A549 (cell line): ENCODE data around the gene SACM1L. TPM values are rescaled to one million over a fixed set of nuclear protein-coding genes. Genes with fewer than 3 reads are reported as not detected.

ENCODE experiments used
- ATAC-seq, 2 experiments: fragments of 200-7000 bp in 1 of 2; fragments of >200 bp in 1 of 2; cut with Nextera tagmentation in 1 of 2; cut with Tn5 transposase in 1 of 2; 3 replicates each; pipeline versions ENCODE4 v1.8.0 to v1.9.1; 2018 to 2020; ENCODE audit warnings: mild to moderate bottlenecking in 1 of 2, moderate library complexity in 1 of 2
- CTCF ChIA-PET: fragments of 300-600 bp; sonication (Branson Sonifier 250); formaldehyde crosslinking; extraction: SDS; loops from one replicate; lab custom pipeline; 2021; ENCODE audit warnings: antibody characterized with exemption, inconsistent platforms; lab: Yijun Ruan, JAX
- POLR2A ChIA-PET: fragments of 350-600 bp; formaldehyde crosslinking; extraction: SDS; loops from one replicate; lab custom pipeline; 2021; ENCODE audit warnings: antibody characterized with exemption, inconsistent platforms; lab: Yijun Ruan, JAX
- DNase-seq, 2 experiments: peaks; one replicate each; pipeline versions ENCODE4 v3.0.0 to v3.0.0-alpha.2; 2011 to 2016; ENCODE audit warnings: low read depth in 1 of 2, low spot score in 1 of 2
- FAIRE-seq: peaks from 2 replicates; lab custom pipeline; 2011; peaks lifted over from hg19 to GRCh38; lab: Jason Lieb, UNC
- H3K27ac ChIP-seq, 2 experiments: fragments of >200 bp; sonication (Bioruptor Twin); formaldehyde crosslinking; 3 replicates each; pipeline ENCODE4 v1.5.1; 2016 to 2017
- H3K4me1 ChIP-seq: fragments of >200 bp; sonication (Bioruptor Twin); formaldehyde crosslinking; 3 replicates; pipeline ENCODE4 v1.6.1; 2016
- H3K4me2 ChIP-seq: fragments of >200 bp; sonication (Bioruptor Twin); formaldehyde crosslinking; 3 replicates; pipeline ENCODE4 v1.6.1; 2016
- H3K4me3 ChIP-seq: fragments of >200 bp; sonication (Bioruptor Twin); formaldehyde crosslinking; 3 replicates; pipeline ENCODE4 v1.5.1; 2016
- H3K9me3 ChIP-seq: fragments of >200 bp; sonication (Bioruptor Twin); formaldehyde crosslinking; 3 replicates; pipeline ENCODE4 v1.6.1; 2016
- BHLHE40 ChIP-seq: IDR thresholded peaks from 2 replicates; pipeline ENCODE4 v1.6.1; 2012; ENCODE audit warnings: low read depth, low read length, inconsistent platforms
- CBX2 ChIP-seq: fragments of 200-600 bp; sonication (generic); IDR thresholded peaks from 2 replicates; pipeline ENCODE4 v1.6.1; 2016; ENCODE audit warnings: low read depth, mild to moderate bottlenecking, borderline replicate concordance
- CEBPB ChIP-seq, 2 experiments: fragments of >200 bp in 1 of 2; sonication (Bioruptor Twin) in 1 of 2; formaldehyde crosslinking in 1 of 2; IDR thresholded peaks; 2 replicates each; pipeline ENCODE4 v1.6.1; 2012 to 2016
- CHD4 ChIP-seq: fragments of 200-600 bp; sonication (generic); IDR thresholded peaks from 2 replicates; pipeline ENCODE4 v1.6.1; 2016; ENCODE audit warnings: antibody characterized with exemption, mild to moderate bottlenecking, borderline replicate concordance
- CTCF ChIP-seq: fragments of >200 bp; sonication (Bioruptor Twin); formaldehyde crosslinking; IDR thresholded peaks from 3 replicates; pipeline ENCODE4 v1.5.1; 2016
- ESRRA ChIP-seq: fragments of 150-350 bp; IDR thresholded peaks from 2 replicates; pipeline ENCODE4 v1.6.1; 2014; ENCODE audit warnings: mild to moderate bottlenecking, low read length, borderline replicate concordance
- FOSB ChIP-seq: fragments of 250-450 bp; sonication (Bioruptor Pico); IDR thresholded peaks from 2 replicates; pipeline ENCODE4 v1.5.0; 2020; ENCODE audit warnings: mild to moderate bottlenecking, moderate library complexity
- FOXS1 ChIP-seq: fragments of 250-450 bp; sonication (Bioruptor Pico); IDR thresholded peaks from 2 replicates; pipeline ENCODE4 v1.5.0; 2020; ENCODE audit warnings: mild to moderate bottlenecking, moderate library complexity
- HDAC2 ChIP-seq: fragments of 200-600 bp; sonication (generic); IDR thresholded peaks from 2 replicates; pipeline ENCODE4 v1.6.1; 2016
- HEYL ChIP-seq: fragments of 250-450 bp; sonication (Bioruptor Pico); IDR thresholded peaks from 2 replicates; pipeline ENCODE4 v1.8.0; 2021; ENCODE audit warnings: mild to moderate bottlenecking, moderate library complexity
- MAFK ChIP-seq: fragments of 450-650 bp; IDR thresholded peaks from 2 replicates; pipeline ENCODE4 v1.6.1; 2014; ENCODE audit not compliant: partially characterized antibody
- NR3C1 ChIP-seq: fragments of >200 bp; sonication (Bioruptor Twin); formaldehyde crosslinking; IDR thresholded peaks from 3 replicates; pipeline ENCODE4 v1.6.1; 2017
- PHF8 ChIP-seq: fragments of 200-600 bp; sonication (generic); IDR thresholded peaks from 2 replicates; pipeline ENCODE4 v1.6.1; 2016; ENCODE audit warnings: low read depth, mild to moderate bottlenecking, antibody characterized with exemption, moderate library complexity, borderline replicate concordance
- POLR2A ChIP-seq: IDR thresholded peaks from 2 replicates; pipeline ENCODE4 v1.6.1; 2012; ENCODE audit warnings: mild to moderate bottlenecking, low read length
- POLR2AphosphoS2 ChIP-seq: conservative IDR thresholded peaks from 2 replicates; pipeline ENCODE4 v1.6.1; 2012; ENCODE audit warnings: low read length, improper control_type of control experiment, inconsistent platforms
- RFX5 ChIP-seq: fragments of 450-650 bp; IDR thresholded peaks from 2 replicates; pipeline ENCODE4 v1.7.1; 2014; ENCODE audit warnings: antibody characterized with exemption, mild to moderate bottlenecking, moderate library complexity
- SMC3 ChIP-seq: fragments of >200 bp; sonication (Bioruptor Twin); formaldehyde crosslinking; IDR thresholded peaks from 3 replicates; pipeline ENCODE4 v1.6.1; 2018; ENCODE audit warnings: inconsistent platforms
- TFCP2L1 ChIP-seq: fragments of 250-450 bp; sonication (Bioruptor Pico); IDR thresholded peaks from 2 replicates; pipeline ENCODE4 v1.5.0; 2021; ENCODE audit warnings: mild to moderate bottlenecking
- ZC3H11A ChIP-seq: fragments of 450-650 bp; IDR thresholded peaks from 2 replicates; pipeline ENCODE4 v1.6.1; 2014; ENCODE audit warnings: antibody characterized with exemption, mild to moderate bottlenecking
- ZFP36 ChIP-seq: fragments of 450-650 bp; IDR thresholded peaks from 2 replicates; pipeline ENCODE4 v1.6.1; 2014; ENCODE audit warnings: borderline replicate concordance; ENCODE audit not compliant: partially characterized antibody
- ZSCAN20 ChIP-seq: fragments of 250-450 bp; sonication (Bioruptor Pico); IDR thresholded peaks from 2 replicates; pipeline ENCODE4 v1.8.0; 2022; ENCODE audit warnings: mild to moderate bottlenecking, moderate library complexity
- WGBS: methylation state at CpG from one replicate; pipeline ENCODE4 v1.1.6; 2017; ENCODE audit errors: missing lambda C conversion rate; 5-methylcytosine and 5-hydroxymethylcytosine counted together
- polyA plus RNA-seq, 4 experiments: library from polyadenylated mRNA; depleted of rRNA in 3 of 4; stranded (reverse); fragments of >200 nt; fragmentation: RNase III in 1 of 4; extraction: RNeasy Plus Mini Kit Qiagen cat#74134 plus additional on column Dnase treatment in 1 of 4; gene quantifications; 2 replicates in 3 of 4; 3 replicates in 1 of 4; pipeline ENCODE4 v1.2.3, GENCODE V29; 2011 to 2017
- TF ChIP-seq, protein P1 (sequence below): IDR thresholded peaks from 2 replicates; pipeline ENCODE4 v1.6.1; 2012
- TF ChIP-seq, protein P2 (sequence below): fragments of 150-350 bp; IDR thresholded peaks from 2 replicates; pipeline ENCODE4 v1.6.1; 2014; ENCODE audit warnings: low read depth, mild to moderate bottlenecking, low read length
- TF ChIP-seq, protein P3 (sequence below): fragments of 200-600 bp; sonication (generic); IDR thresholded peaks from 2 replicates; pipeline ENCODE4 v1.6.1; 2016; ENCODE audit warnings: antibody characterized with exemption, mild to moderate bottlenecking, moderate library complexity

Gene SACM1L
- polyA plus RNA-seq, 2 of the 4 experiments (the other 2 are of a cell fraction): 21.1 to 27.8 TPM

DNA sequence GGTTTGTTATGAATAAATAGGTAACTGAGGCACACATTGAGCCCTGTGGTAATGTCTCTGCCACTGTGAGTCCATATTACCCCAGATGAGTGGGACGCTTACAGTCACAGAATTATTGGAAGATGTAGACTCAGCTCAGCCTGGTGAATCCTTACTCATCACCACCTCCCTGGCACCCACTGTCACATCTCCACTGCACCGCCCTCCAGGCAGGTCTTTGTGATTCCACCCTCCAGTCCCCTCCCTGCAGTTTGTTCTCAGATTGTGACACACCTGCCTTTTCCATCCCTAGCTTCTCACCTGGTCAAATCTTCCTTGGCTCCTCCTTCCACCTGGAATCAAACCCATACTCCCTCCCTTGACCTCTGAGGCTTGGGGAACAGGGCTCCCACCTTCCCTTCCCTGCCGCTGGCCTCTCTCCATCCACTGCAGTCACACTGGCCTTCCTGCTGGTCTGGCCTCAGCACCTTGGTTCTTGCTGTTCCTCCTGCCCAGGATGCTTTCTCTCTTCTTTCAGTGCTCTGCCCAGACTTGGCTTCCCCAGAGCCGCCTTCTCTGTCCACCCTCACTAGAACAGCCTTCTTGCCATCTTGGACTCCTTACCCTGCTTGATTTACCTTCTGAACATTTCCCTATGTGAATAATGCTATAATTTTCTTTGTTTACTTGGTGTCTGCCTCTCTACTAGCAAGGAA is 97.8 kb downstream of the SACM1L start:
- FAIRE-seq: no peak
- CTCF ChIA-PET: no interaction called here

GRCh38 chr3:45787551-45787950 is 98.4 kb downstream of the SACM1L start:
- Histone ChIP-seq H3K27ac (no peak overlapping the region), H3K4me3 (no peak overlapping the region), H3K4me1 (no peaks in the 10 kb centered on the region), H3K9me3 (0 out of 3 replicates have a peak, but pooled peaks cover 2% of the 10 kb centered on the region), H3K4me2 (no peak overlapping the region)
- 71% methylated on average over 2 of the region's 2 CpGs for WGBS
- FAIRE-seq (no peak), ATAC-seq (no peak), DNase-seq (no peak)
- TF ChIP-seq CEBPB (IDR thresholded peaks at IDR 0.05) (no peak), NR3C1 (no peak), RFX5 (no peak), SMC3 (no peak), BHLHE40 (no peak), POLR2AphosphoS2 (no peak), CTCF (no peak), HEYL (CRISPR knock-in tag) (no peak), CBX2 (no peak), FOXS1 (CRISPR knock-in tag) (no peak), CHD4 (no peak), MAFK (no peak), ZSCAN20 (CRISPR knock-in tag) (no peak), TFCP2L1 (no peak), PHF8 (no peak), ESRRA (no peak), ZFP36 (no peak)
- POLR2A ChIA-PET: no interaction called here
- CTCF ChIA-PET: no interaction called here

More for the DNA sequence above, 97.8 kb downstream of the SACM1L start:
- H3K4me3 ChIP-seq: no peak overlapping the region
- no peak for ATAC-seq
- POLR2A ChIA-PET: no interaction called here
- TF ChIP-seq CBX2 (no peak), ZC3H11A (no peak)
- H3K27ac ChIP-seq: no peak overlapping the region
- WGBS: 9% methylated on average over 4 of the region's 4 CpGs
- H3K4me2 ChIP-seq: no peak overlapping the region
- H3K9me3 ChIP-seq: 0 out of 3 replicates have a peak, but pooled peaks cover 2% of the 10 kb centered on the region
- DNase-seq: no peak
- H3K4me1 ChIP-seq: no peaks in the 10 kb centered on the region

- ChIA-PET POLR2A (no interaction called here), CTCF (interaction anchor here (1.2 kb wide), 1 partner anchor 277 kb away, joined by 4 read pairs; no protein-coding TSS in a partner anchor)
- H3K4me1 ChIP-seq: no peaks in the 10 kb centered on the region
- FAIRE-seq (no peak), DNase-seq (no peak), ATAC-seq (no peak)
- no peak overlapping the region for H3K27ac ChIP-seq
- H3K9me3 ChIP-seq: 0 out of 3 replicates have a peak, but pooled peaks cover 2% of the 10 kb centered on the region
- no peak overlapping the region for H3K4me2 ChIP-seq
- 42% methylated on average over 4 of the region's 4 CpGs for WGBS
- H3K4me3 ChIP-seq: no peak overlapping the region
- TF ChIP-seq HDAC2: no peak
- TF ChIP-seq, protein P1, sequence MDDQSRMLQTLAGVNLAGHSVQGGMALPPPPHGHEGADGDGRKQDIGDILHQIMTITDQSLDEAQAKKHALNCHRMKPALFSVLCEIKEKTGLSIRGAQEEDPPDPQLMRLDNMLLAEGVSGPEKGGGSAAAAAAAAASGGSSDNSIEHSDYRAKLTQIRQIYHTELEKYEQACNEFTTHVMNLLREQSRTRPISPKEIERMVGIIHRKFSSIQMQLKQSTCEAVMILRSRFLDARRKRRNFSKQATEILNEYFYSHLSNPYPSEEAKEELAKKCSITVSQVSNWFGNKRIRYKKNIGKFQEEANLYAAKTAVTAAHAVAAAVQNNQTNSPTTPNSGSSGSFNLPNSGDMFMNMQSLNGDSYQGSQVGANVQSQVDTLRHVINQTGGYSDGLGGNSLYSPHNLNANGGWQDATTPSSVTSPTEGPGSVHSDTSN: no peak
- no peak for TF ChIP-seq CTCF
- TF ChIP-seq RFX5: no peak
- TF ChIP-seq, protein P2, sequence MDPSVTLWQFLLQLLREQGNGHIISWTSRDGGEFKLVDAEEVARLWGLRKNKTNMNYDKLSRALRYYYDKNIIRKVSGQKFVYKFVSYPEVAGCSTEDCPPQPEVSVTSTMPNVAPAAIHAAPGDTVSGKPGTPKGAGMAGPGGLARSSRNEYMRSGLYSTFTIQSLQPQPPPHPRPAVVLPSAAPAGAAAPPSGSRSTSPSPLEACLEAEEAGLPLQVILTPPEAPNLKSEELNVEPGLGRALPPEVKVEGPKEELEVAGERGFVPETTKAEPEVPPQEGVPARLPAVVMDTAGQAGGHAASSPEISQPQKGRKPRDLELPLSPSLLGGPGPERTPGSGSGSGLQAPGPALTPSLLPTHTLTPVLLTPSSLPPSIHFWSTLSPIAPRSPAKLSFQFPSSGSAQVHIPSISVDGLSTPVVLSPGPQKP: no peak
- TF ChIP-seq, protein P3, sequence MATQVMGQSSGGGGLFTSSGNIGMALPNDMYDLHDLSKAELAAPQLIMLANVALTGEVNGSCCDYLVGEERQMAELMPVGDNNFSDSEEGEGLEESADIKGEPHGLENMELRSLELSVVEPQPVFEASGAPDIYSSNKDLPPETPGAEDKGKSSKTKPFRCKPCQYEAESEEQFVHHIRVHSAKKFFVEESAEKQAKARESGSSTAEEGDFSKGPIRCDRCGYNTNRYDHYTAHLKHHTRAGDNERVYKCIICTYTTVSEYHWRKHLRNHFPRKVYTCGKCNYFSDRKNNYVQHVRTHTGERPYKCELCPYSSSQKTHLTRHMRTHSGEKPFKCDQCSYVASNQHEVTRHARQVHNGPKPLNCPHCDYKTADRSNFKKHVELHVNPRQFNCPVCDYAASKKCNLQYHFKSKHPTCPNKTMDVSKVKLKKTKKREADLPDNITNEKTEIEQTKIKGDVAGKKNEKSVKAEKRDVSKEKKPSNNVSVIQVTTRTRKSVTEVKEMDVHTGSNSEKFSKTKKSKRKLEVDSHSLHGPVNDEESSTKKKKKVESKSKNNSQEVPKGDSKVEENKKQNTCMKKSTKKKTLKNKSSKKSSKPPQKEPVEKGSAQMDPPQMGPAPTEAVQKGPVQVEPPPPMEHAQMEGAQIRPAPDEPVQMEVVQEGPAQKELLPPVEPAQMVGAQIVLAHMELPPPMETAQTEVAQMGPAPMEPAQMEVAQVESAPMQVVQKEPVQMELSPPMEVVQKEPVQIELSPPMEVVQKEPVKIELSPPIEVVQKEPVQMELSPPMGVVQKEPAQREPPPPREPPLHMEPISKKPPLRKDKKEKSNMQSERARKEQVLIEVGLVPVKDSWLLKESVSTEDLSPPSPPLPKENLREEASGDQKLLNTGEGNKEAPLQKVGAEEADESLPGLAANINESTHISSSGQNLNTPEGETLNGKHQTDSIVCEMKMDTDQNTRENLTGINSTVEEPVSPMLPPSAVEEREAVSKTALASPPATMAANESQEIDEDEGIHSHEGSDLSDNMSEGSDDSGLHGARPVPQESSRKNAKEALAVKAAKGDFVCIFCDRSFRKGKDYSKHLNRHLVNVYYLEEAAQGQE: no peak
- TF ChIP-seq POLR2A: no peak
- TF ChIP-seq CHD4: no peak
- TF ChIP-seq FOSB (CRISPR knock-in tag): no peak
These were observed 100.1 kb downstream of the SACM1L start for GRCh38 chr3:45789235-45789812.
